HG02884 (cell line): ENCODE data around the gene GPR85.
"Not testable (repeated sequence)": the region's sequence is repeated elsewhere in the genome, so short reads cannot be mapped to it uniquely, and the experiment has no call there.

Source experiments
- ATAC-seq: cut with Tn5 transposase; IDR thresholded peaks from one replicate; pipeline ENCODE4 v1.9.1; 2021; ENCODE audit warnings: mild to moderate bottlenecking, moderate library complexity; ENCODE audit not compliant: unreplicated experiment

Gene GPR85

GRCh38 chr7:113084496-113085172 is 2.0 kb downstream of the GPR85 start:
- no peak for ATAC-seq

GRCh38 chr7:113083816-113084495 is 2.7 kb downstream of the GPR85 start:
- no peak for ATAC-seq

- no peak for ATAC-seq
Measured at GRCh38 chr7:113083132-113083815, 3.4 kb downstream of the GPR85 start.

- no peak for ATAC-seq
Measured at GRCh38 chr7:113078331-113078730, 8.3 kb downstream of the GPR85 start.

GRCh38 chr7:113076703-113077102 is 9.9 kb downstream of the GPR85 start:
- no peak for ATAC-seq

GRCh38 chr7:113071465-113071864 is 15.2 kb downstream of the GPR85 start:
- ATAC-seq, result peak; percentile 68

GRCh38 chr7:113062499-113062898 is 24.1 kb downstream of the GPR85 start:
- ATAC-seq, result no peak

- ATAC-seq, result no peak
Measured at GRCh38 chr7:113060100-113060499, 26.5 kb downstream of the GPR85 start.

- ATAC-seq, result no peak
Measured at GRCh38 chr7:113054938-113055337, 31.7 kb downstream of the GPR85 start.

- not testable (repeated sequence) for ATAC-seq
Measured at GRCh38 chr7:113054272-113054671, 32.4 kb downstream of the GPR85 start.

GRCh38 chr7:113049221-113049620 is 37.4 kb downstream of the GPR85 start:
- ATAC-seq, result not testable (repeated sequence)

GRCh38 chr7:113046453-113046852 is 40.2 kb downstream of the GPR85 start:
- ATAC-seq, result no peak

- ATAC-seq, result no peak
Measured at GRCh38 chr7:113045379-113045778, 41.2 kb downstream of the GPR85 start.

- no peak for ATAC-seq
Measured at GRCh38 chr7:113044394-113044793, 42.2 kb downstream of the GPR85 start.

GRCh38 chr7:113040849-113041248 is 45.8 kb downstream of the GPR85 start:
- no peak for ATAC-seq

- no peak for ATAC-seq
Measured at GRCh38 chr7:113033959-113034358, 52.7 kb downstream of the GPR85 start.
